ENCODE results near the gene UBL5. TPM values are rescaled to one million over a fixed set of nuclear protein-coding genes. Genes with fewer than 3 reads are reported as not detected.
"Not testable (repeated sequence)": the region's sequence is repeated elsewhere in the genome, so short reads cannot be mapped to it uniquely, and the experiment has no call there.

Gene UBL5
- total RNA-seq, 1 donor from 2014 or later = 133 TPM

DNA sequence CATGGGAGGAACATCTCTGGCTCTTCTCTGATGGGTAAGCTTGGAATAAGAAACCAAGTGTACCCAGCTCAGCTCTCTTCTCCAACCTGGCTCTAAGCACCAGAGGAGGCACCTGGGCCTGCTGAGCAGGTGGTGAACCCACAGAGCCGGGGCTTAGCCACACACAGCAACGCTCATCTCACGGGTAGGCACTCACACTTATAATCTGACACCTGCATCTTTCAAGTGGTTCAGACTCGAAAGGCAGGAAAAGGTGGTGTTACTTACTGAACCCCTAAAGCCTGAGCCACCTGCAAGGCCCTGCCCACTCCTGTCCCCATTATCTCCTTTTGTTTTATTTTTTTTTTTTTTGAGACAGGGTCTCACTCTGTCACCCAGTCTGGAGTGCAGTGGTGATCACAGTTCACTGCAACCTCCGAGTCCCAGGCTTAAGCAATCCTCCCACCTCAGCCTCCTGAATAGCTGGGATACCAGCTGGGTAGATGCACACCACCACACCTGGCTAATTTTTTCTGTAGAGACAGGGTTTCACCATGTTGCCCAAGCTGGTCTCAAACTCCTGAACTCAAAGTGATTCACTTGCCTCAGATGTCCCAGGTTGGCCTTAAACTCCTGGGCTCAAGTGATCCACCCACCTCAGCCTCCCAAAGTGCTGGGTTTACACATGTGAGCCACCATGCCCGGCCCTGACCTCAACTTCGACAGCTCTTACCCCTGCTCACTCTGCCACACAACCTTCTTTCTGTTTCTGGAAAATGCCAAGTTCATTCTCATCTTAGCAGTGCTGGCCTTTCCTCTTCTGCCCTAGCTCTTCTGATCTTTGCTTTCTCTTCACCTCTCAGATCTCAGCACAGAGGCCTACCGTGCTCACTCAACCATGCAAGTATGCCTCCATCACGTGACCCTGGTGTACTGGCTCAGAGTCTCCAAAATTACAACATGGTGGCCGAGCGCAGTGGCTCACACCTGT, 18.6 kb upstream of the UBL5 start:
- Histone ChIP-seq H3K9ac (ENCODE audit: low read depth in 1 of 3, low read length in 3 of 3) (no peak overlapping the region), H3K9me3 (ENCODE audit: control insufficient read depth in 3 of 3, low read length in 3 of 3) (no peaks in the 10 kb centered on the region), H3K4me3 (ENCODE audit: low read length in 3 of 3) (no peak overlapping the region), H3K27ac (ENCODE audit: low read depth, low read length) (no peak overlapping the region), H3K36me3 (ENCODE audit: control insufficient read depth in 3 of 3, insufficient read depth in 3 of 3, low read length in 3 of 3) (peaks cover 33 to 37% (median 37%) of the 10 kb centered on the region in 3 donors), H3K4me1 (ENCODE audit: control insufficient read depth in 3 of 3, insufficient read depth in 3 of 3, low read length in 3 of 3) (no peaks in the 10 kb centered on the region), H3K27me3 (ENCODE audit: control insufficient read depth in 3 of 3, insufficient read depth in 3 of 3, low read length in 3 of 3) (no peaks in the 10 kb centered on the region)

DNA sequence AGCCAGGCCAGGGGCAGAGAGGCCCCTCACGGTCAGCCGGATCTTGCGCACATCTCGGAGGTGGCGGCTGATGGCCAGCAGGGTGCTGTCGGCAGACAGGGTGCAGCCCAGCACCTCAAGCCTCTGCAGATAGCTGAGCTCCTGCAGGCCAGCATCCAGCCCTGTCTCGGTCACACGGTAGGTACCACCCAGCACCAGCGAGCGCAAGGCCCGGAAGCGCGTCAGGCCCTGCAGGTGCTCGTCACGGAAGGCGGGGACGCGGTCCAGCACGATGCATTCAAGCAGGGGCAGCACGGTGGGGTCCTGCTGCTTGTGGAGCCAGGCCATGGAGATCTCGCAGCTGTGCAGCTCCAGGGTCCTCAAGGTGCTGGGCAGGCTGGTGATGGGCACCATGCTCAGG, 16.6 kb upstream of the UBL5 start:
- Histone ChIP-seq H3K4me3 (ENCODE audit: low read length in 3 of 3) (no peak overlapping the region), H3K9me3 (ENCODE audit: control insufficient read depth in 3 of 3, low read length in 3 of 3) (no peaks in the 10 kb centered on the region), H3K9ac (ENCODE audit: low read depth in 1 of 3, low read length in 3 of 3) (no peak overlapping the region), H3K36me3 (ENCODE audit: control insufficient read depth in 3 of 3, insufficient read depth in 3 of 3, low read length in 3 of 3) (peaks cover 30 to 37% (median 34%) of the 10 kb centered on the region in 3 donors), H3K4me1 (ENCODE audit: control insufficient read depth in 3 of 3, insufficient read depth in 3 of 3, low read length in 3 of 3) (no peaks in the 10 kb centered on the region), H3K27me3 (ENCODE audit: control insufficient read depth in 3 of 3, insufficient read depth in 3 of 3, low read length in 3 of 3) (no peaks in the 10 kb centered on the region), H3K27ac (ENCODE audit: low read depth, low read length) (no peak overlapping the region)

DNA sequence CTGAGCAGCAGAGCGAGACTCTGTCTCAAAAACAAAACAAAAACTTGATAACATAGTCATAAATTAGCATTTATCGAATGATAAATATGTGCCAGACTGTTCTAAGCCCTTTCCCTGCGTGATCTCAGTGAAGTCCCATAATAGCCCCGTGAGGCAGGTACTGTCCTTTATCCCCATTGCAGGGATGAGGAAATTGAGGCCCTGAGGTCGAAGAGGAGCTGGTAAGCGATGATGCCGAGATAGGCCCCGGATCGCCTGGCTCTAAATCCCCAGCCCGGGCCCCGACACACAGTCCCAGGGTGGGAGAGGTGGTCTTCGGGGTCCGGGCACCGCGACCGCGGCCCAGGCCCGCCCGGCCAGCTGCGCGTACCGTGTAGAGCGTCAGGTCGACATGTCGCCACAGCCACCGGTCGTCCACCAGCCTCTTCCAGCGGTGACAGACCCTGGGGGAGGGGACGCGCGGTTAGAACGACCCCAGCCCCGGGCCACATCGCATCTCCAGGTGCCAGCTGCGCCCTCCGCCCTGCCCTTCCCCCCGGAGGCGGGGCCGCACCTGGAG, 9.5 kb upstream of the UBL5 start:
- peak overlapping the region; percentile 79 to 95 (median 81) for H3K4me3 ChIP-seq (ENCODE audit: low read length in 3 of 3)
- peaks cover 13 to 21% (median 15%) of the 10 kb centered on the region in 3 donors for H3K4me1 ChIP-seq (ENCODE audit: control insufficient read depth in 3 of 3, insufficient read depth in 3 of 3, low read length in 3 of 3)
- H3K27me3 ChIP-seq (ENCODE audit: control insufficient read depth in 3 of 3, insufficient read depth in 3 of 3, low read length in 3 of 3) = no peaks in the 10 kb centered on the region
- H3K9me3 ChIP-seq (ENCODE audit: control insufficient read depth in 3 of 3, low read length in 3 of 3) = no peaks in the 10 kb centered on the region
- H3K27ac ChIP-seq (ENCODE audit: low read depth, low read length) = peak overlapping the region; percentile 95
- peaks cover 0 to 3% (median 0%) of the 10 kb centered on the region in 3 donors for H3K36me3 ChIP-seq (ENCODE audit: control insufficient read depth in 3 of 3, insufficient read depth in 3 of 3, low read length in 3 of 3)
- peak overlapping the region; percentile 97 for H3K9ac ChIP-seq (ENCODE audit: low read depth in 1 of 3, low read length in 3 of 3)

DNA sequence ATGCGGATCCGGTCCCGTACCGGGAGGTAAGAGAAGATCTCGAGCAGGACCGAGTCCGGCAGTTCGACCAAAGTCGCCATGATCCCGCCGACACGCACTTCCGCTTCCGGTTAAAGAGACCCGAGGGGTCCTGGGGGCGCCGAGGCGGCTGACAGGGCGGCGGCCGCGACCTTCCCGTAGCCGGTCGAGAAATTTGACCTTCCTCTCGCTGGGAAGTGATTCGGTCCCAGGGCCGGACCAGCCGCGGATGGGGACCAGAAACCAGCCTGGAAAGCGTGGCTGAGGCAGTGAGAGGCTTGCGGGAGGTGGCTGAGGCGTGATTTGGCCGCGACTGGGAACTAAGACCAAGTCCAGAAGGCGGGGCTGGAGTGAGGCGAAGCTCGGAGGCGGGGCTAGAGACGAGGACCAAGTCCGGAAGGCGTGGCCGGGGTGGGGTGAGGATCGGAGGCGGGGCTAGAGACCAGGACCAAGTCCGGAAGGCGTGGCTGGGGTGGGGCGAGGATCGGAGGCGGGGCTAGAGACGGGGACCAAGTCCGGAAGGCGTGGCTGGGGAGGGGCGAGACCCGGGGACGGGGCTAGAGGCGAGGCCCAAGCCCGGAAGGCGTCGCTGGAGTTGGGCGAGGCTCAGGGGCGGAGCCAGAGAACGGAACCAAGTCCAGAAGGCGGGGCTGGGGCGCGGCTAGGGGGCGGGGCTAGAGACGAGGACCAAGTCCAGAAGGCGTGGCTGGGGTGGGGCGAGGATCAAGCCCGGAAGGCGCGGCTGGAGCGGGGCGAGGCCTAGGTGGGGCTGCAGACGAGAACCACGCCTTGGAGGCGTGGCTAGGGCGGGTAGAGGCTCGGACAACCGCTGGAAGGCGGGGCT, 8.8 kb upstream of the UBL5 start, which contains the start of gene FBXL12:
Gene FBXL12, minus strand, starts transcription at position 346 of the 862 bp plus-strand sequence. Its CDS starts 266 bp downstream, at position 80.
- peak within 1 kb of the TSS; percentile 97 for H3K9ac ChIP-seq (ENCODE audit: low read depth in 1 of 3, low read length in 3 of 3)
- H3K9me3 ChIP-seq (ENCODE audit: control insufficient read depth in 3 of 3, low read length in 3 of 3) = no peaks in the 10 kb centered on the region
- H3K36me3 ChIP-seq (ENCODE audit: control insufficient read depth in 3 of 3, insufficient read depth in 3 of 3, low read length in 3 of 3) = no peaks in the 10 kb centered on the region
- H3K4me3 ChIP-seq (ENCODE audit: low read length in 3 of 3) = peak within 1 kb of the TSS; percentile 79 to 95 (median 81)
- H3K27me3 ChIP-seq (ENCODE audit: control insufficient read depth in 3 of 3, insufficient read depth in 3 of 3, low read length in 3 of 3) = no peaks in the 10 kb centered on the region
- H3K27ac ChIP-seq (ENCODE audit: low read depth, low read length) = peak within 1 kb of the TSS; percentile 95
- H3K4me1 ChIP-seq (ENCODE audit: control insufficient read depth in 3 of 3, insufficient read depth in 3 of 3, low read length in 3 of 3) = peaks cover 13 to 21% (median 15%) of the 10 kb centered on the region in 3 donors

DNA sequence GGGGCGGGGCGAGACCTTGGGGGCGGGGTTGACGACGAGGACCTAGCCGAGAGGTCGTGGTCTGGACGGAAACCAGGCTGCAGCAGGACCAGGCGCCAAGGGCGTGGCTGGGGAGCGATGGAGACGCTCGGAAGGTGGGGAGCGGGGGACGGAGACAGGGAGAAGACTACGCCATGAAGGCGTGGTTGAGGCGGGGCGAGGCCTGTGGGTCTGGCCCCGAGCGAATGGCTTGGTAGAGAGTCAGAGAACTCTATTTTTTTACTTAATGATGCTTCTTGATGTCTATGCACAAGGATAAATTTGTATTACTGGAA, 8.2 kb upstream of the UBL5 start:
- no peaks in the 10 kb centered on the region for H3K27me3 ChIP-seq (ENCODE audit: control insufficient read depth in 3 of 3, insufficient read depth in 3 of 3, low read length in 3 of 3)
- no peak overlapping the region for H3K9ac ChIP-seq (ENCODE audit: low read depth in 1 of 3, low read length in 3 of 3)
- no peaks in the 10 kb centered on the region for H3K9me3 ChIP-seq (ENCODE audit: control insufficient read depth in 3 of 3, low read length in 3 of 3)
- peaks cover 13 to 21% (median 15%) of the 10 kb centered on the region in 3 donors for H3K4me1 ChIP-seq (ENCODE audit: control insufficient read depth in 3 of 3, insufficient read depth in 3 of 3, low read length in 3 of 3)
- no peaks in the 10 kb centered on the region for H3K36me3 ChIP-seq (ENCODE audit: control insufficient read depth in 3 of 3, insufficient read depth in 3 of 3, low read length in 3 of 3)
- H3K4me3 ChIP-seq (ENCODE audit: low read length in 3 of 3) = peak overlapping the region; percentile 63 to 77 (median 66)
- H3K27ac ChIP-seq (ENCODE audit: low read depth, low read length) = peak overlapping the region; percentile 95

DNA sequence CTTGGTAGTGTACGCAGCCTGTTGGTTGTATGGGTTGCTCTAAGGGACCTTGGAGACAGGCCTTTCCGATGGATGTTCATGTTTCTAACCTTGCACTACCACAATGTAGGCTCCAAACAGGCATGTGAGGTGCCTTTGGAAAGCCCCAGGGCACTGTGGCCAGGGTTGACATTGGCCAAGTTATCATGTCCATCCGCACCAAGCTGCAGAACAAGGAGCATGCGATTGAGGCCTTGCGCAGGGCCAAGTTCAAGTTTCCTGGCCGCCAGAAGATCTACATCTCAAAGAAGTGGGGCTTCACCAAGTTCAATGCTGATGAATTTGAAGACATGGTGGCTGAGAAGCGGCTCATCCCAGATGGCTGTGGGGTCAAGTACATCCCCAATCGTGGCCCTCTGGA, 7.7 kb upstream of the UBL5 start:
- H3K4me1 ChIP-seq (ENCODE audit: control insufficient read depth in 3 of 3, insufficient read depth in 3 of 3, low read length in 3 of 3) = peaks cover 13 to 21% (median 15%) of the 10 kb centered on the region in 3 donors

DNA sequence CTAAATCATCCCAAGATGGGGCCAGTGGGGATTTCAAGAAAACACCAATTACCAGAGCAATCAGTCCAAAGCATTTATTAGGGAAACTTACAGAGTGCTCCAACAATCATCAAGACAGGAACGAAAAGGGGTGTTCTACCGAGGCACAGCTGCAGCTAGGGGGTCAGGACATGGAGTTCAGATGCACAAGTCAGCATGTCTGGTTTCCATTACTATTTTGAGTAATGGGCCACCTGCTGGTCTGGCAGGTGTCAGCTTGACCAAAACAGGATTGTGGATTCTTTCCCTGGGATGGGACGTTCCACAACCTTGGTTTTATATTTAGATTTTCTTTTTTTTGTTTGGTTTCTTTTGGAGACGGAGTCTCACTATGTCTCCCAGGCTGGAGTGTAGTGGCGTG, 3.9 kb upstream of the UBL5 start:
- Histone ChIP-seq H3K9ac (ENCODE audit: low read depth in 1 of 3, low read length in 3 of 3) (no peak overlapping the region), H3K4me3 (ENCODE audit: low read length in 3 of 3) (no peak overlapping the region)

More for the DNA sequence above, 7.7 kb upstream of the UBL5 start:
- H3K36me3 ChIP-seq (ENCODE audit: control insufficient read depth in 3 of 3, insufficient read depth in 3 of 3, low read length in 3 of 3); H3K9ac ChIP-seq (ENCODE audit: low read depth in 1 of 3, low read length in 3 of 3); H3K27me3 ChIP-seq (ENCODE audit: control insufficient read depth in 3 of 3, insufficient read depth in 3 of 3, low read length in 3 of 3); H3K9me3 ChIP-seq (ENCODE audit: control insufficient read depth in 3 of 3, low read length in 3 of 3): not testable (repeated sequence)
- H3K27ac ChIP-seq (ENCODE audit: low read depth, low read length) = peak overlapping the region; percentile 95
- H3K4me3 ChIP-seq (ENCODE audit: low read length in 3 of 3) = peak overlapping the region in 2 of 3 donors; percentile 63 to 66

DNA sequence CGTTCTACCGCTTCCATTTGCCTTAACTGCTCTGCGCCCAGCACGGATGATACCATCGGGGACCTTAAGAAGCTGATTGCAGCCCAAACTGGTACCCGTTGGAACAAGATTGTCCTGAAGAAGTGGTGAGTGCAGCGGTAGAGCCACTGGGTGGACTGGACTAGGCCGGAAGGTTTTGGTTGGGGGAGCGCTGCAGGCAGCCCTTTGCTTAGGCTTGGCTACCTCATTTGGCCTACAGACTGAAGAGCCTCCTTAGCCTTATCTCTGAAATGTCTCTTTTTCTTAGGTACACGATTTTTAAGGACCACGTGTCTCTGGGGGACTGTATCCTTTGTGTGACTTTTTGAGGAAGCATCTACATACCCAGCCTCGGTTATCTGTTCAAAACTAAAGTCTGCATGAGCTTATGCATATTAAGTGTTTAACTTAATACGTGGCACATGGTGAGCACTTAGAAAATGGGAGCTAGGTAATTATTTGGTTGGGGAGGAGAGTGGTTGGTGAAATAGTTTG, 889 bp downstream of the UBL5 start:
- Histone ChIP-seq H3K27ac (ENCODE audit: low read depth, low read length) (peak overlapping the region; percentile 80), H3K9me3 (ENCODE audit: control insufficient read depth in 3 of 3, low read length in 3 of 3) (no peaks in the 10 kb centered on the region)

More for the DNA sequence above, 3.9 kb upstream of the UBL5 start:
- no peak overlapping the region for H3K27ac ChIP-seq (ENCODE audit: low read depth, low read length)
- no peaks in the 10 kb centered on the region for H3K36me3 ChIP-seq (ENCODE audit: control insufficient read depth in 3 of 3, insufficient read depth in 3 of 3, low read length in 3 of 3)
- no peaks in the 10 kb centered on the region for H3K27me3 ChIP-seq (ENCODE audit: control insufficient read depth in 3 of 3, insufficient read depth in 3 of 3, low read length in 3 of 3)
- H3K4me1 ChIP-seq (ENCODE audit: control insufficient read depth in 3 of 3, insufficient read depth in 3 of 3, low read length in 3 of 3) = peaks cover 16 to 22% (median 20%) of the 10 kb centered on the region in 3 donors
- H3K9me3 ChIP-seq (ENCODE audit: control insufficient read depth in 3 of 3, low read length in 3 of 3) = no peaks in the 10 kb centered on the region

DNA sequence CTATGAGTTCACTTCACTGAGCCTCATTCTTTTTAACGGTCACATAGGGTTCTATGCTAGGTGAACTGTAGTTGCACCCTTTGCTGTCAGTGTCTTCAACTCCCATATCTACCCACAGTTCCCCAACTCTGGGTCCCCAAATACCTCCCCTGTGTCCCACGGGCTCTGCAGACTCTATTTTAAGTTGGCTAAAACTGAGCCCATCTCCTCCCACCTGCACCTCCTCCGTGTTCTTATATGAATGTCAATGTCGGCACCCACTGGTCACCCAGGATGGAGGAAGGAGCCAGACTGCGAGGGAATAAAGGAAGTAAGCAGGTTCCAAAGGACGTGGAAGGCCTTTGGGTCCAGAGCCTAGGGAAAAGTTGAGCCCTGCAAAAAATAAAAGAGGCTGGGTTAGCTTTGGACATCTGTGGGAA, 6.6 kb downstream of the UBL5 start:
- Histone ChIP-seq H3K36me3 (ENCODE audit: control insufficient read depth in 3 of 3, insufficient read depth in 3 of 3, low read length in 3 of 3) (peaks cover 14 to 26% (median 19%) of the 10 kb centered on the region in 3 donors), H3K27me3 (ENCODE audit: control insufficient read depth in 3 of 3, insufficient read depth in 3 of 3, low read length in 3 of 3) (no peaks in the 10 kb centered on the region), H3K27ac (ENCODE audit: low read depth, low read length) (peak overlapping the region; percentile 42), H3K9me3 (ENCODE audit: control insufficient read depth in 3 of 3, low read length in 3 of 3) (no peaks in the 10 kb centered on the region), H3K9ac (ENCODE audit: low read depth in 1 of 3, low read length in 3 of 3) (peak overlapping the region in 1 of 3 donors; percentile 86), H3K4me3 (ENCODE audit: low read length in 3 of 3) (peak overlapping the region; percentile 86 to 96 (median 96)), H3K4me1 (ENCODE audit: control insufficient read depth in 3 of 3, insufficient read depth in 3 of 3, low read length in 3 of 3) (peaks cover 12 to 18% (median 14%) of the 10 kb centered on the region in 3 donors)

More for the DNA sequence above, 889 bp downstream of the UBL5 start:
- H3K4me3 ChIP-seq (ENCODE audit: low read length in 3 of 3) = peak overlapping the region; percentile 95 to 98 (median 96)
- H3K36me3 ChIP-seq (ENCODE audit: control insufficient read depth in 3 of 3, insufficient read depth in 3 of 3, low read length in 3 of 3) = peaks cover 5 to 14% (median 8%) of the 10 kb centered on the region in 3 donors
- peaks cover 11 to 18% (median 16%) of the 10 kb centered on the region in 3 donors for H3K4me1 ChIP-seq (ENCODE audit: control insufficient read depth in 3 of 3, insufficient read depth in 3 of 3, low read length in 3 of 3)
- H3K27me3 ChIP-seq (ENCODE audit: control insufficient read depth in 3 of 3, insufficient read depth in 3 of 3, low read length in 3 of 3) = no peaks in the 10 kb centered on the region
- peak overlapping the region; percentile 94 to 96 (median 95) for H3K9ac ChIP-seq (ENCODE audit: low read depth in 1 of 3, low read length in 3 of 3)

All from skeletal muscle tissue (tissue), 4 donors.